Adrenal gland (tissue), 12 donors: Measurements from ENCODE around the gene AADACL4. TPM values are rescaled to one million over a fixed set of nuclear protein-coding genes. Genes with fewer than 3 reads are reported as not detected.

Experiments
- DNase-seq, 7 donors: peaks; one replicate each; pipeline ENCODE4 v3.0.0-alpha.2; 2019 to 2020
- H3K27ac ChIP-seq, 5 donors: fragments of 200-600 bp; sonication (generic) in 4 of 5; 1 replicate in 3 of 5; 2 replicates in 2 of 5; pipeline versions ENCODE4 v1.5.1 to v1.8.0; 2016 to 2020; ENCODE audit warnings: mild to moderate bottlenecking in 1 of 5
- H3K27me3 ChIP-seq: fragments of 200-600 bp; 2 replicates; pipeline ENCODE4 v1.8.0; 2021
- H3K36me3 ChIP-seq, 2 donors: fragments of 200-600 bp; replicated peaks in 1 of 2; 1 replicate in 1 of 2; 2 replicates in 1 of 2; pipeline versions ENCODE4 v1.5.1 to v1.8.0; 2018 to 2022
- H3K4me1 ChIP-seq, 2 donors: fragments of 200-600 bp; replicated peaks in 1 of 2; 1 replicate in 1 of 2; 2 replicates in 1 of 2; pipeline versions ENCODE4 v1.5.1 to v1.8.0; 2018 to 2021
- H3K4me3 ChIP-seq, 4 donors: fragments of 200-600 bp; sonication (generic) in 3 of 4; one replicate each; pipeline ENCODE4 v1.5.1; 2016 to 2018
- H3K9me3 ChIP-seq, 3 donors: fragments of 200-600 bp; sonication (generic) in 1 of 3; replicated peaks in 1 of 3; 1 replicate in 2 of 3; 2 replicates in 1 of 3; pipeline versions ENCODE4 v1.5.1 to v1.8.0; 2016 to 2021
- CTCF ChIP-seq, 6 experiments: fragments of 450-650 bp in 4 of 6; fragments of 200-600 bp in 2 of 6; sonication (generic) in 1 of 6; IDR thresholded peaks; 1 replicate in 5 of 6; 2 replicates in 1 of 6; pipeline versions ENCODE4 v1.5.1 to v1.8.0; 2016 to 2021; ENCODE audit warnings: antibody characterized with exemption in 6 of 6, mild to moderate bottlenecking in 2 of 6, moderate library complexity in 1 of 6
- POLR2A ChIP-seq, 2 donors: fragments of 450-650 bp; IDR thresholded peaks; one replicate each; pipeline ENCODE4 v1.6.1; 2017; ENCODE audit warnings: antibody characterized with exemption in 2 of 2, mild to moderate bottlenecking in 2 of 2, moderate library complexity in 1 of 2
- WGBS, 4 donors: extraction: QIAGEN DNeasy Blood & Tissue Kit in 2 of 4; methylation state at CpG; one replicate each; pipeline versions ENCODE4 v1.1.5 to v1.1.7; 2013 to 2017; 5-methylcytosine and 5-hydroxymethylcytosine counted together
- intact Hi-C, 2 donors: fragments of 100-400 bp; cut with DNase I; formaldehyde crosslinking; loops; one replicate each; pipeline versions ENCODE4 v1.14.1 to v1.15.0; 2022 to 2023
- polyA plus RNA-seq, 3 donors: library from polyadenylated mRNA; stranded (reverse); fragments of 200-250 nt in 2 of 3; fragments of 350-450 nt in 1 of 3; fragmentation: Illumina TruSeq in 1 of 3; extraction: RNeasy Lipid Tissue Mini Kit (QIAGEN cat#74804) in 1 of 3; gene quantifications; one replicate each; pipeline ENCODE4 v1.2.3, GENCODE V29; 2013 to 2014
- total RNA-seq, 9 donors: library from RNA; depleted of rRNA in 4 of 9; stranded (reverse); fragments of >200 nt in 4 of 9; fragments of 120-200 nt in 1 of 9; fragmentation: NEBNext Ultra II Directional in 1 of 9; extraction: Animal tissue kit (Norgen Biotek cat#: 25700) in 1 of 9; gene quantifications; one replicate each; pipeline versions ENCODE4 v1.1.0 to v1.2.4, GENCODE V29; 2013 to 2023
- donor health status: healthy with polysubstance abuse.
- donor health status: Bipolar disorder and iron deficiency.
- donor health status: DM: yes; HTN: yes; CAD: no.
- donor health status: DM: no; HTN: no; CAD: no.
- donor health status: DM: no; HTN: no; CAD: no.
- donor health status: DM: yes; HTN: yes; CAD: no.

The AADACL4 gene
- total and polyA plus RNA-seq, 12 donors, result 0.06 to 0.16 (median 0.10) TPM; not detected in 9

- no peak overlapping the region for H3K27ac ChIP-seq
- peaks cover 0 to 7% (median 0%) of the 10 kb centered on the region in 3 donors for H3K9me3 ChIP-seq
- no peak for TF ChIP-seq CTCF (IDR thresholded peaks at IDR 0.05)
- no peak for TF ChIP-seq POLR2A (IDR thresholded peaks at IDR 0.05)
- peaks cover 6% of the 10 kb centered on the region for H3K27me3 ChIP-seq
- no peak overlapping the region for H3K4me3 ChIP-seq
- WGBS, 4 donors, result 78 to 82% (median 79%) methylated on average over 3 of the region's 3 CpGs
- intact Hi-C loops, result no loop called here
- H3K4me1 ChIP-seq, result no peaks in the 10 kb centered on the region
- DNase-seq, result no peak
- no peaks in the 10 kb centered on the region for H3K36me3 ChIP-seq
Observed at GRCh38 chr1:12697397-12697796, 53.5 kb downstream of the AADACL4 start.

DNA sequence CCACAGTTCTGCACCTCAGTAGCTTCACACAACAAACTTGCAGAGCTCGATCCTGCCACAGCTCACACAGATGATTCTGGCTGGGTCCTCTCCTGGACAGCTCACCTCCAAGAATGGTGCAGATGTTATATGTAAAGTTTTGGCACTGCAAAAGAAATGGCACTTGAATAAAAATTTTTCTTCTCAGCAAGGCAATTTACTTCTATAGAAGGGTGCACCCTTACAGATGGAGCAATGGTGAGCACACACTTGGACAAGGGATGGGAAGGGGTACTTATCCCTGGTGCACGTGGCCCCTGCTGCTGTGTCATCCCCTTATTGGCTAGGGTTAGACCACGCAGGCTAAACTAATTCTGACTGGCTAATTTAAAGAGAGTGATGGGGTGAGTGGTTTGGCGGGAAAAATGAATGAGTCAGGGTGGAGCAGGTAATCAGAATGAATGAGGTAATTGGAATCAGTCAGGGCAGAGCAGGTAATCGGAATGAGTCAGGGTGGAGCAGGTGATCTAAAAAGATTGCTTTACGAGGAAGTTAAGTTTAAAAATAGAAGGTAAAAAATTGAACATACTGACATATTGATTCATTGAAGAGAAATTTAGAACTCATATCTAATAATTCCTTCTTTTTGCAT is 60.1 kb downstream of the AADACL4 start:
- 62 to 74% (median 71%) methylated on average over 6 of the region's 6 CpGs for WGBS, 4 donors
- intact Hi-C loops, result no loop called here
- peaks cover 0 to 6% (median 0%) of the 10 kb centered on the region in 3 donors for H3K9me3 ChIP-seq
- H3K4me1 ChIP-seq, result no peaks in the 10 kb centered on the region
- H3K36me3 ChIP-seq, result no peaks in the 10 kb centered on the region
- H3K27ac ChIP-seq, result no peak overlapping the region
- TF ChIP-seq CTCF (IDR thresholded peaks at IDR 0.05) (no peak), POLR2A (IDR thresholded peaks at IDR 0.05) (no peak)
- H3K27me3 ChIP-seq, result peaks cover 6% of the 10 kb centered on the region
- H3K4me3 ChIP-seq, result no peak overlapping the region
- no peak for DNase-seq

DNA sequence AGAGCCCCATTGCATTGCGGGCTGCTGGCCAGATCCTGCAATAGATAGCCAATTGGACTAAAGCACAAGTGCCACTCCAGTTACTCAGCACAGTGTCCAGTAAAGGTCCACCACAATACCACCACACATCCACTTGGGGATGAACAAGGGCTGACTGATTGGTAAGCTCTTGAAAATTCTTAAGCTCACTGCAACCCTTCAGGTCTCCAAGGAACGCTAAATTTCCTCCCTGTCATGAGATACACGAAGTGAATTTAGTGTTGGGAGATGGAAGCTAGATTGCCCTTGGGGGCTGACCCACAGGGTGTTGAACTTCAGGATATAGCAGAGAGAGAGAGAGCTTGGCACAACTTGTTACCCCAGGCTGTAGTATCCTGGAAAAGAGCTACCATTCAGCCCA is 62.2 kb downstream of the AADACL4 start:
- WGBS, 4 donors, result 49 to 85% (median 68%) methylated on average over 3 of the region's 3 CpGs
- no peak overlapping the region for H3K4me3 ChIP-seq
- no peak for DNase-seq
- no peaks in the 10 kb centered on the region for H3K36me3 ChIP-seq
- H3K27me3 ChIP-seq, result no peaks in the 10 kb centered on the region
- TF ChIP-seq CTCF (IDR thresholded peaks at IDR 0.05), result no peak
- no peak for TF ChIP-seq POLR2A (IDR thresholded peaks at IDR 0.05)
- H3K9me3 ChIP-seq, result no peaks in the 10 kb centered on the region
- H3K27ac ChIP-seq, result no peak overlapping the region
- intact Hi-C loops, result no loop called here
- no peaks in the 10 kb centered on the region for H3K4me1 ChIP-seq

- no peaks in the 10 kb centered on the region for H3K9me3 ChIP-seq
- intact Hi-C loops, result no loop called here
- no peaks in the 10 kb centered on the region for H3K4me1 ChIP-seq
- H3K27ac ChIP-seq, result no peak overlapping the region
- H3K27me3 ChIP-seq, result no peaks in the 10 kb centered on the region
- TF ChIP-seq CTCF (IDR thresholded peaks at IDR 0.05), result no peak
- TF ChIP-seq POLR2A (IDR thresholded peaks at IDR 0.05), result no peak
- no peaks in the 10 kb centered on the region for H3K36me3 ChIP-seq
- no peak for DNase-seq
- no peak overlapping the region for H3K4me3 ChIP-seq
- 72 to 76% (median 76%) methylated on average over 4 of the region's 4 CpGs for WGBS, 4 donors
Observed at GRCh38 chr1:12708396-12709090, 64.7 kb downstream of the AADACL4 start.
